ENCODE measurements around the gene ACO2.
A peak's percentile ranks its signal among the peaks of the same experiment; 100 is the strongest.

ACO2 gene

DNA sequence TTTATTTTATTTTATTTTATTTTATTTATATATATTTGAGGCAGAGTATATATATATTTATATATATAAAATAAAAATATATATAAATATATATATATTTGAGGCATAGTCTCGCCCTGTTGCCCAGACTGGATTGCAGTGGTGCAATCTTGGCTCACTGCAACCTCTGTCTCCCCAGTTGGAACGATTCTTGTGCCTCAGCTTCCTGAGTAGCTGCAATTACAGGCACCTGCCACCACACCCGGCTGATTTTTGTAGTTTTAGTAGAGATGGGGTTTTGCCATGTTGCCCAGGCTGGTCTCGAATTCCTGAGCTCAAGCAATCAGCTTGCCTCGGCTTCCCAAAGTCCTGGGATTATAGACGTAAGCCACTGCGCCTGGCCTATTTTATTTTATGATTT, 31.4 kb downstream of the ACO2 start:
- H3K4me3 ChIP-seq (ENCODE audit: low read depth, low read length) = no peak overlapping the region
- TF ChIP-seq, protein P1, sequence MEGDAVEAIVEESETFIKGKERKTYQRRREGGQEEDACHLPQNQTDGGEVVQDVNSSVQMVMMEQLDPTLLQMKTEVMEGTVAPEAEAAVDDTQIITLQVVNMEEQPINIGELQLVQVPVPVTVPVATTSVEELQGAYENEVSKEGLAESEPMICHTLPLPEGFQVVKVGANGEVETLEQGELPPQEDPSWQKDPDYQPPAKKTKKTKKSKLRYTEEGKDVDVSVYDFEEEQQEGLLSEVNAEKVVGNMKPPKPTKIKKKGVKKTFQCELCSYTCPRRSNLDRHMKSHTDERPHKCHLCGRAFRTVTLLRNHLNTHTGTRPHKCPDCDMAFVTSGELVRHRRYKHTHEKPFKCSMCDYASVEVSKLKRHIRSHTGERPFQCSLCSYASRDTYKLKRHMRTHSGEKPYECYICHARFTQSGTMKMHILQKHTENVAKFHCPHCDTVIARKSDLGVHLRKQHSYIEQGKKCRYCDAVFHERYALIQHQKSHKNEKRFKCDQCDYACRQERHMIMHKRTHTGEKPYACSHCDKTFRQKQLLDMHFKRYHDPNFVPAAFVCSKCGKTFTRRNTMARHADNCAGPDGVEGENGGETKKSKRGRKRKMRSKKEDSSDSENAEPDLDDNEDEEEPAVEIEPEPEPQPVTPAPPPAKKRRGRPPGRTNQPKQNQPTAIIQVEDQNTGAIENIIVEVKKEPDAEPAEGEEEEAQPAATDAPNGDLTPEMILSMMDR (IDR thresholded peaks at IDR 0.05; ENCODE audit: borderline replicate concordance, insufficient read depth, low read depth, low read length) = no peak

DNA sequence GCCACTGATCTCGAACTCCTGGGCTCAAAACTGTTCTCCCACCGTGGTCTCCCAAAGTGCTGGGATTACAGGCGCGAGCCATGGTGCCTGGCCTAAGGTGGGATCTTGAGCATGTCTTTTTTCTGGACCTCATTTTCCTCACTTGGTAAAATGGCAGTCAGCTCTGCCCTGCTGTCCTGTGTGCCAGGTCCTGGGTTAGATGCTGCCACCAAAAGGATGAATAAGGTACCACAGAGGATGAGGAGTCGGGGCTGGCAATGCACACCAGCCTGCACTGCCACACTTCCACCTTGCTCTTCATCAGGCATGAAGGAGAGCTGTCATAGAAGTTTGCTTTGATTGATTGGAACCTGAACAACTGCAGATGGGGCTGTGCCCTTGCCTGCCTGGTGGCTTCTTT, 32.3 kb downstream of the ACO2 start:
- H3K4me3 ChIP-seq (ENCODE audit: low read depth, low read length) = no peak overlapping the region
- TF ChIP-seq, protein P1 (IDR thresholded peaks at IDR 0.05; ENCODE audit: borderline replicate concordance, insufficient read depth, low read depth, low read length) = peak; percentile 46; the same call in 1 of the 2 replicates

- TF ChIP-seq, protein P1 (IDR thresholded peaks at IDR 0.05; ENCODE audit: borderline replicate concordance, insufficient read depth, low read depth, low read length) = no peak
These were observed 35.5 kb downstream of the ACO2 start for GRCh38 chr22:41504397-41504796.

GRCh38 chr22:41504816-41505215, 35.9 kb downstream of the ACO2 start:
- TF ChIP-seq, protein P1 (IDR thresholded peaks at IDR 0.05; ENCODE audit: borderline replicate concordance, insufficient read depth, low read depth, low read length) = no peak
- H3K4me3 ChIP-seq (ENCODE audit: low read depth, low read length) = no peak overlapping the region

More at GRCh38 chr22:41504397-41504796, 35.5 kb downstream of the ACO2 start:
- no peak overlapping the region for H3K4me3 ChIP-seq (ENCODE audit: low read depth, low read length)

GRCh38 chr22:41505511-41506220, 36.7 kb downstream of the ACO2 start:
- TF ChIP-seq, protein P1 (IDR thresholded peaks at IDR 0.05; ENCODE audit: borderline replicate concordance, insufficient read depth, low read depth, low read length) = no peak
- no peak overlapping the region for H3K4me3 ChIP-seq (ENCODE audit: low read depth, low read length)

DNA sequence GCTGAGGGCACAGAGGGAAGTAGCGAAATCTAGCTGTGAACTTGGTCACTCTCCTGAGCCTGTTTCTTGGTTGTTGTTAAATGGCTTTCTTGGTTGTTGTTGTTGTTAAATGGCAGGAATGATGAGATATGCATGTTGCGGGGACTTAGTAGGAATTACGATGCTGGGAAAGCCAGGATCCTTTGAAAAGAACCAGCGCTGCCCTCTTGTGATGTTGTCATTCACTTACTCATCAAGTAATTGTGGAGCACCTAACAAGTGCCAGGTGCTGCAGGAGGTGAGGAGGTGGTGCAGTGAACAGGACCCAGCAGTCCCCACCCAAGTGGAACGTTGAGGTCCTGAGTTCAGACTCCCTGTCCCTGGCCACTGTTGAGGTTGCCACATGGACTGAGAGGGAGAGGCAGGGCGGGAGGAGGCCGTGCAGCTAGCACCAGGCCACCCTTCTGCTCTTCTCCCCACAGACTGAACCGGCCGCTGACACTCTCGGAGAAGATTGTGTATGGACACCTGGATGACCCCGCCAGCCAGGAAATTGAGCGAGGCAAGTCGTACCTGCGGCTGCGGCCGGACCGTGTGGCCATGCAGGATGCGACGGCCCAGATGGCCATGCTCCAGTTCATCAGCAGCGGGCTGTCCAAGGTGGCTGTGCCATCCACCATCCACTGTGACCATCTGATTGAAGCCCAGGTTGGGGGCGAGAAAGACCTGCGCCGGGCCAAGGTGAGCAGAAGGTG, 38.6 kb downstream of the ACO2 start:
- no peak overlapping the region for H3K4me3 ChIP-seq (ENCODE audit: low read depth, low read length)
- TF ChIP-seq, protein P1 (IDR thresholded peaks at IDR 0.05; ENCODE audit: borderline replicate concordance, insufficient read depth, low read depth, low read length) = no peak

- no peak overlapping the region for H3K4me3 ChIP-seq (ENCODE audit: low read depth, low read length)
These were observed 39.9 kb downstream of the ACO2 start for GRCh38 chr22:41508770-41509170.

More at GRCh38 chr22:41508770-41509170, 39.9 kb downstream of the ACO2 start:
- TF ChIP-seq, protein P1 (IDR thresholded peaks at IDR 0.05; ENCODE audit: borderline replicate concordance, insufficient read depth, low read depth, low read length) = no peak

All from GM12875 (cell line).